ENCODE data around the gene POMGNT2.
"Not testable (repeated sequence)": the region's sequence is repeated elsewhere in the genome, so short reads cannot be mapped to it uniquely, and the experiment has no call there.

The POMGNT2 gene

DNA sequence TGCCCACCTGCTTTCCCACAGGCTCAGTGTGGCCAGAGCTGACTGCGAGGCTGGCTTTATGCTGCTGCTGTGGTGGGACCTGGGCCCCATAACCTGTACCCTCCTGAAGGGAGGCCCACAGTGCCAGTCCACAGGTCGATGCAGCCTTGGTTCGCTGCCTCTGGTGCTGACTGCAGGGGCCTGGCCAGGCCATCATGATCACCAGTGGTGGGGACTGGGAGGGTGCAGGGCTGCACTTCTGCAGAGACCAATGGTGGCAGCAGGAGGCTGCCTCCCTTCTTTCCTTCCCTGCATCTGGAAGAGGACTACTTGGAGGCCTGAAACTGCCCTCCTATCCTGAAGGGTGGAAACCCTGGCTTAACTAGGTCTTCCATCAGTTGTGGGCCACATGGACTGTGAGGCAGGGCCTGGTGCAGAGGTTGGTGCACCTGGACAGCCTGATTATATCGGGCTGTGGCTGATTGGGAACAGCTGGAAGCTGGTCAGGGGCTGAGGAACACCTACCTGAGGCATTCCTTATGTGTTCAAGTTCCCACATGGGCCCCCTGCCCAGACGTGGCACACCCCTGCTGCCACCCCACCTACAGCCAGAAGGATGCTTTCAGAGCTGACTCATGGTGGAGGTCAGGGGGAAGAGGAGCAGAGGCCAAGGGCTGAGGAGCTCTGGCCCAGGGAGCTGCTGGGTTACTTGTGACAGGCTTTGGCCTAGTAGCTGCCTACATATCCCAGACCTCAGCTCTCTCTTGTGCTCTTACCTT, 29.8 kb downstream of the POMGNT2 start:
- DNase-seq (ENCODE audit: low read depth) = no peak

- no peak for DNase-seq (ENCODE audit: low read depth)
Observed at GRCh38 chr3:43074901-43075689, 30.8 kb downstream of the POMGNT2 start.

- DNase-seq (ENCODE audit: low read depth) = no peak
Observed at GRCh38 chr3:43074482-43074881, 31.4 kb downstream of the POMGNT2 start.

DNA sequence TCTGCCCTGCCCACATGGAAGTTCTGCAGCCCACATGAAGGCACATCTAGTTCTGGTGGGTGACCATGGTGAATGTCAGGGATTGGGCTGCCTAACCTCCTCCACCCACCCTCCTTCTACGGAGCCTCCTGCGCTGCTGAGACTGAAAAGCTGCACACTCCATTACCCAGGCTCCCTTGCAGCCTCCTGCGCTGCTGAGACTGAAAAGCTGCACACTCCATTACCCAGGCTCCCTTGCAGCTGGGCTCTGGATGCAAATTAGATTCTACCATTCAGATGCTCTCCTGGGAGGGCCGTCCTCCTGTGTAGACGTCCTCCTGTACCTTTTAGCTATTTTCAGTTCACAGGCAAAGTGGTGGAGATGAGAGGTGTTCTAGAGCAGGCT, 32.1 kb downstream of the POMGNT2 start:
- no peak for DNase-seq (ENCODE audit: low read depth)

- no peak for DNase-seq (ENCODE audit: low read depth)
Observed at GRCh38 chr3:43073116-43073835, 32.6 kb downstream of the POMGNT2 start.

- DNase-seq (ENCODE audit: low read depth) = no peak
Observed at GRCh38 chr3:43072361-43072760, 33.5 kb downstream of the POMGNT2 start.

DNA sequence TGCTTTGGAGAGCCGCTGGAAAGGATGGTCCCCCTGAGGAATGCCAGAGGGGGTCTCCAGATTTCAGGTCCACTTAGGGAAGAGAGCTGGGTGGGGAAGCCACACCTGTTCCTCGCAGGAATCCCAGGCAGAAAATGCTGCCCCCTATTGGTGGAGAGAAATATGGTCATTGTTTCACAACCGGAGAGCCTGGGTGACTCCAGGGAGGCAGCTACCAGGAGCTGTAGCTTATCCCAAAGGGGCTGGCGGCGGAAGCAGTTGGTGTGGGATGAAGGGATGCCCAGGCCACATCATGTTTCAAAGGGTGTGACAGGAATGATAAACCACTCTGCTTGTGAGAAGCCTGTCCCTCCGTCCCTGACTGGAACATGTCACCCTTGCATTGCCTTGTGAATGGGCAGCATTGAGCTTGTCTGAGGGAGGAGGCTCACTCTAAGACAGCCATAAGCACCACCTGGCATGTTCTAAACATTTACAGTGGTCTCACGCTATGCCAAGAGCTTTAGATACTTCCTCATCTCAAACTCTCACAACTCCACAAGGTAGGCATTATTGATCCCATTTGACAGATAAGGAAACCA, 34.5 kb downstream of the POMGNT2 start:
- DNase-seq (ENCODE audit: low read depth) = no peak

- not testable (repeated sequence) for DNase-seq (ENCODE audit: low read depth)
Observed at GRCh38 chr3:43070670-43071069, 35.2 kb downstream of the POMGNT2 start.

DNA sequence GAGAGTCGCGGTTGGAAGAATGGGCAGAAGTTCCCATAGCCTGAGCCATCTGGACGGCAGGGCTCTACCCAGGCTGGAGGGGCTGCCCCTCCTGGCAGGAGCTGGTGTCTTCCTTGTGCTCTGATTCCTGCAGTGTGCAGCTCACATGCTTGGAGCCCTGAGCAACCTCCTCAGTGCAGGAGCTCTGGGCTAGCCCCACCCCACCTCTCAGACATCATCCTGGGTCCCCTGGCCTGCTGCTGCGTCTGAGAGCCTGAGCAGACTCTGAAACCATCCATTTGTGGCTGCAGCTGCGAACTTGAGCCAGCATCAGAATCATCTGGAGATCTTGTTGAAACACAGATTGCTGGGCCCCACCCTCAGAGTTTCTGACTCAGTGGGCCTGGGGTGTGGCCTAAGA, 42.8 kb downstream of the POMGNT2 start:
- DNase-seq (ENCODE audit: low read depth) = no peak

GRCh38 chr3:43062564-43063040, 43.3 kb downstream of the POMGNT2 start:
- DNase-seq (ENCODE audit: low read depth) = no peak

- DNase-seq (ENCODE audit: low read depth) = no peak
Observed at GRCh38 chr3:43062040-43062563, 43.8 kb downstream of the POMGNT2 start.

DNA sequence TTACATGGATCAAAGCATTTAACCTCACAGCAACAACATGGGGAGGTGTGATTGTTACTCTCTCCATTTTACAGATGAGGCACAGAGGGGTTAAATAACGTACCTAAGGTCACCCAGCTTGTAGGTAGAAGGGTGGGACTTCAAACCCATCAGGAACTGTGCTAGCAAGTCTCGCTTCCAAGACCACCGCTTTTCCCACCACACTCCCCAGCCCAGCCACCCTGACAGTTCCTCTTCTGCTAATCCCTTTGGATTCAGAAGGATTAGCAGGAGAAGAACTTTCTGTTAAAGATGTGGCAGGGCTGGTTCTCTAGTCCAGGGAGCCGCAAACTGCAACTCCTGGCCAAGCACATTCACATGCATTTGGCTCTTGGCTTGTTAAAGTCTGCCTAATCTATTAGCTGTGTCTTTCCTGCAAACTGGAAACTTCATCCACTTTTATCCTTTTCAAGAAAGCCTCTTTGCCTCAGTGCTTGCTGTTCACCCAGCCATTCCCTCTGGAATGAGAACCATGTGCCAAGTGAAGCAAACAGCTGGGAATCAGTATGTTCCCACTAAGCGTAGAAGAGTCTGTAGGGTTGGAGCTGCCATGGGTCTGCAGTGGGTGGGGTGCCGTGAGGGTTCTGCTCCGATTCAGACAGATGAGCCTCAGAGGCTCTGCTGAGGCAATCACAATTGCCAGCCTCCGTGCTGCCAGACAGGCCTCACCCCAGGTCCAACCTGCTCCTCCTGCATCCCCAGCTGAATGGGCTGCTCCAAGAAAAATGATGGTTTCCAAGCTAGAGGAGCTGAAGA, 44.6 kb downstream of the POMGNT2 start:
- no peak for DNase-seq (ENCODE audit: low read depth)

DNA sequence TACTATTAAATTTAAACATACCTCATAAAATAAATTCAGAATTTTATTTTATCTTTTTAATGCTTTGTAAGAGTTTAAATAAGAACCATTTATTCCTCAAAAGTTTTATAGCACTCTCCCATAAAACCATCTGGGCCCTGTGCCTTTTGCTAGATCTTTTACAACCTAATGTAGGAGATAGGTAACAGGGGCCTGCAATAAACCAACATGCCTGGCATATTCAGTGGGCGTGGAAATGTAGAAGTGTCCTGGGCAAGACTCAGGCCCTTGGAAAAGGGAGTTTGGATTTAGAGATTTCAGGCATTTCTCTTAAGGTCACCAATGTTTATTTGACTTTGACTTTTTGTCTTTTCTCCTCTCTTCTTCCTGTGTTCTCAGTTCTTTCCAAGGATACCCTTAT, 46.4 kb downstream of the POMGNT2 start:
- DNase-seq (ENCODE audit: low read depth) = no peak

DNA sequence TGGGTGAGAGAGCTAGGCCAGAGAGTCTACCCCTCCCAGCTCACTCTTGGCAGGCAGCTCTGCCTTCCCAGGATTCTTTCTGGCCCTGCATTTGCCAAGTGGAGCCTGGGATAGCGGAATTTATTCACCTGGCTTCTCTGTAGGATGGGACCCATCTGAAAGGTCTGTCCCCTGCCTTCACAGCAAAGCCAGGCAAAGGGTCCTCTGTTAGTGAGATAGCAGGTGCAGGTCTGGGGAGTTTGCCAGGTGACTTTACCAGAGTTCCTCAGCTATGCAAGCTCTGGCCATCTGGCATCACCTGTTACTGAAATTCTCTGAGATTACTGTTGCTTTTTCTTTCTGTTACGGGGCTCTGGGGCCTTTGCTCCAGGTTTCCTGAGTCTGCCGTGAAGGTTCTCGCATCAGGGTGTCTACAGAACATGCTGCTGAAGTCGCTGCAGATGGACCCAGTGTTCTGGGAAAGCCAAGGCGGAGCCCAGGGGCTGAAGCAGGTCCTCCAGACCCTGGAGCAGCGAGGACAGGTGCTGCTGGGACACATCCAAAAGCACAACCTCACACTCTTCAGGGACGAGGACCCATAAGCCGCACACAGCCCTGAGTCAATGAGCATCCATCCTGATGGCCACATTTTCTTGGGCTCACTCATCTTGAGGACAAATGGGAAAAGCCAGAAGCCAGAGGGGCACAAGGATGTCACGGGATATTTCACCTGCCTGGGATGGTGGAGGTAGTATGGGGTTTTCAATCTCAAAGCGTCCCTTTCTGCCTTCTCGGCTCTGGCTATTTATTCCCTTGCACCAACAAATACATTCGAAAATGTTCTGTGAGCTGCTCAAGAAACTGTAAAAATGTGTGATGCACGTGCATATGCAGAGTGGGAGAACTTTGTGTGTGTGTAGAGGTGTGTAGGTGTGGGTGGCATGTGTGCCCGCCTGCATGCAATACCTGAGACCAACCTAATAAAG, 49.8 kb downstream of the POMGNT2 start:
- DNase-seq (ENCODE audit: low read depth) = no peak

GRCh38 chr3:43055393-43055792, 50.5 kb downstream of the POMGNT2 start:
- no peak for DNase-seq (ENCODE audit: low read depth)

- no peak for DNase-seq (ENCODE audit: low read depth)
Observed at GRCh38 chr3:43054754-43055153, 51.1 kb downstream of the POMGNT2 start.

- no peak for DNase-seq (ENCODE audit: low read depth)
Observed at GRCh38 chr3:43053291-43053690, 52.6 kb downstream of the POMGNT2 start.

GRCh38 chr3:43048470-43048869, 57.4 kb downstream of the POMGNT2 start:
- DNase-seq (ENCODE audit: low read depth) = no peak

DNA sequence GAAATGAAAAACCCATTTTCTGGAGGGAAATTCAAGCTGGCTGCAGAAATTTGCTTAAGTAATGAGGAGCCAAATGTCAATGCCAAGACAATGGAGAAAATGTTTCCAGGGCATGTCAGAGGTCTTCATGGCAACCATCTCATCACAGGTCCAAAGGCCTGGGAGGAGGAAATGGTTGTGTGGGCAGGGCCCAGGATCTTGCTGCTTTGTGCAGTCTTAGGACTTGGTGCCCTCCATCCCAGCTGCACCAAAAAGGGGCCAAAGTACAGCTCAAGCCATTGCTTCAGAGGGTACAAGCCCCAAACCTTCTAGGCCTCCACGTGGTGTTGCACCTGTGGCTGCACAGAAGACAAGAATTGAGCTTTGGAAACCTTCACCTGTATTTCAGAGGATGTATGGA, 59.3 kb downstream of the POMGNT2 start:
- no peak for DNase-seq (ENCODE audit: low read depth)

DNA sequence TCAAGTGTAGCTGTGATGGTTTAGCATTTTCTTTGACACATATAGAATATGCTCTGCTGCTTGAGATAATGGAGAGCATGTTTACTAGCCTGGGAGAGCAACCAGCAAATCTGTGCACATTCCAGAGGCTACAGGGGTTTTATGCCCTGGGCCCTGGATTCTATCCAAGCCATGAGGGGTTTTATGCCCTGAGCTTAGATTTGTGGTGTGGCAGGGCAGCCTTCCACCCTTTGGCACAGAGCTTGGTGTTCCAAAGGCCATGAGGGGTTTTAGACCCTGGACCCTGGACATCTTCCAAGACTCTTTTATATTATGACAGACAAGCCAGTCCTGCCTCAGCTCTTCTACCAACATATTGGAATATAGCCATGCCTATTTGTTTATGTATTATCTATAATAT, 60.8 kb downstream of the POMGNT2 start:
- DNase-seq (ENCODE audit: low read depth) = not testable (repeated sequence)
